Suprapubic skin (tissue), 3 donors: Measurements from ENCODE around the gene CUTA.

Experiments used
- POLR2AphosphoS5 ChIP-seq, 3 donors: sonication (generic); formaldehyde crosslinking; IDR thresholded peaks; one replicate each; pipeline ENCODE4 v1.6.1; 2017; ENCODE audit warnings: antibody characterized with exemption in 3 of 3
- TF ChIP-seq, protein P1 (sequence below), 2 donors: fragments of 200-600 bp in 1 of 2; fragments of 450-650 bp in 1 of 2; sonication (generic) in 1 of 2; IDR thresholded peaks; one replicate each; pipeline ENCODE4 v1.5.1; 2016 to 2019; ENCODE audit warnings: antibody characterized with exemption in 2 of 2, mild to moderate bottlenecking in 1 of 2, moderate library complexity in 1 of 2

DNA sequence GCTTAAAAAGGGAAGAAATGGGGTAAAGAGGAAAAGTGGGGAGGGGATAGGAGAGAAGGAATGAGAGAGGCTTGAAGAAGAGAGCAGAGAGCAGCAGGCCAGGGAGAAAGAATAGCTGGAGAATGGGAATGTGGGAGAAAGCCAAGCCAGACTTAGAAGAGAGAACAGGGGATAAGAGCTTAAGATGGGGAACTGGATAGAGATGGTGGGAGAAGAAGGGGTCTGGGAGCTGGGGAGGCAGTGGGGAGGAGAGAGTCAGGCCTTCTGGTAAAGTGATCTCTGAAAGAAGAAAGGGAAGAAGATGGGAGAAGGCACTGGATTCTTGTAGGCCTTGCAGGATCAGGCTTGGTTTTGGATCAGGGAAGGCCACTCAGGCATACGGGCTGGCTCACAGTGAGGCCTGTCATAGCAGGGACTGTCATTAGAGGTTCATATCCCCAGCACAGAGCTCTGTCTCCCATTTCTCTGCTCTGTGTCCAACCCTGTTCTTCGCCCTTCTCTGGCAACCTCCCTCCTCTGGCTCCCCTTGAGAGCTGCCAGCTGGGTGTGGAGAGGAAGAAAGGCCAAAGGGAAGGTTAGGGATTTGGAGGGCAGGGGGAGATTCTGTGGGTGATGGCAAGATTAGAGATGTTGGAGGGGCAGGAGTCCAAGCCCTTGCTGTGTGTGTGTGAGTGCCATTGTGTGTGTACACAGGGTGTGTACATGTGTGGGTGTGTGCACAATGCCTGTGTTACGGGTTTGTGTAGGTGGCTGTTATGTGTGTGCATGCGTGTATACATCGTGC lies 11.3 kb upstream of the CUTA start:
- no peak for TF ChIP-seq POLR2AphosphoS5 (IDR thresholded peaks at IDR 0.05)
- TF ChIP-seq, protein P1, sequence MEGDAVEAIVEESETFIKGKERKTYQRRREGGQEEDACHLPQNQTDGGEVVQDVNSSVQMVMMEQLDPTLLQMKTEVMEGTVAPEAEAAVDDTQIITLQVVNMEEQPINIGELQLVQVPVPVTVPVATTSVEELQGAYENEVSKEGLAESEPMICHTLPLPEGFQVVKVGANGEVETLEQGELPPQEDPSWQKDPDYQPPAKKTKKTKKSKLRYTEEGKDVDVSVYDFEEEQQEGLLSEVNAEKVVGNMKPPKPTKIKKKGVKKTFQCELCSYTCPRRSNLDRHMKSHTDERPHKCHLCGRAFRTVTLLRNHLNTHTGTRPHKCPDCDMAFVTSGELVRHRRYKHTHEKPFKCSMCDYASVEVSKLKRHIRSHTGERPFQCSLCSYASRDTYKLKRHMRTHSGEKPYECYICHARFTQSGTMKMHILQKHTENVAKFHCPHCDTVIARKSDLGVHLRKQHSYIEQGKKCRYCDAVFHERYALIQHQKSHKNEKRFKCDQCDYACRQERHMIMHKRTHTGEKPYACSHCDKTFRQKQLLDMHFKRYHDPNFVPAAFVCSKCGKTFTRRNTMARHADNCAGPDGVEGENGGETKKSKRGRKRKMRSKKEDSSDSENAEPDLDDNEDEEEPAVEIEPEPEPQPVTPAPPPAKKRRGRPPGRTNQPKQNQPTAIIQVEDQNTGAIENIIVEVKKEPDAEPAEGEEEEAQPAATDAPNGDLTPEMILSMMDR (IDR thresholded peaks at IDR 0.05) = no peak
